ENCODE results near the gene CD99L2.

GRCh38 chrX:150834695-150835094 lies 63.8 kb downstream of the CD99L2 start:
- TF ChIP-seq CTCF (conservative IDR thresholded peaks at IDR 0.05; ENCODE audit: low read length) (no peak), EZH2phosphoT487 (IDR thresholded peaks at IDR 0.05; ENCODE audit: borderline replicate concordance, low read depth, low read length) (no peak)

Data from OCI-LY7 (cell line).